ENCODE data around the gene ZNF775.

- no peak for TF ChIP-seq CTCF (IDR thresholded peaks at IDR 0.05)
- no peak for TF ChIP-seq ZFX (IDR thresholded peaks at IDR 0.05; ENCODE audit: borderline replicate concordance)
These were observed 14.2 kb downstream of the ZNF775 start for GRCh38 chr7:150393325-150393724.

Data from 22Rv1 (cell line).